Mucosa of gallbladder (tissue), 1 donor: ENCODE results near the gene COL8A2. TPM values are rescaled to one million over a fixed set of nuclear protein-coding genes. Genes with fewer than 3 reads are reported as not detected.

Source experiments
- DNase-seq: peaks from one replicate; pipeline ENCODE4 v3.0.0-alpha.2; 2020; ENCODE audit warnings: low spot score
- total RNA-seq: library from RNA; stranded (reverse); gene quantifications from one replicate; pipeline ENCODE4 v1.2.1, GENCODE V29; 2021
- donor health status: DM: no; HTN: no; CAD: no.

Gene COL8A2
- total RNA-seq, 1 donor from 2014 or later, result 10.8 TPM

GRCh38 chr1:36157973-36158826 is 33.2 kb upstream of the COL8A2 start:
- no peak for DNase-seq

GRCh38 chr1:36157115-36157903 is 32.3 kb upstream of the COL8A2 start:
- DNase-seq, result no peak

- DNase-seq, result peak; percentile 56
These were observed 31.5 kb upstream of the COL8A2 start for GRCh38 chr1:36156329-36157114.

- peak; percentile 83 for DNase-seq
These were observed 30.6 kb upstream of the COL8A2 start, which contains the start of gene MAP7D1 for GRCh38 chr1:36155408-36156328. MAP7D1 (plus strand) TSS chr1:36156160; CDS start chr1:36156418, 258 bp downstream.

- no peak for DNase-seq
These were observed 29.9 kb upstream of the COL8A2 start for GRCh38 chr1:36154765-36155407.

GRCh38 chr1:36154335-36154734 is 29.3 kb upstream of the COL8A2 start:
- DNase-seq, result no peak

- no peak for DNase-seq
These were observed 28.5 kb upstream of the COL8A2 start for GRCh38 chr1:36153476-36153875.

GRCh38 chr1:36151845-36152203 is 26.8 kb upstream of the COL8A2 start:
- DNase-seq, result no peak

GRCh38 chr1:36151134-36151844 is 26.3 kb upstream of the COL8A2 start:
- DNase-seq, result no peak

- peak; percentile 93 for DNase-seq
These were observed 25.5 kb upstream of the COL8A2 start for GRCh38 chr1:36150296-36151133.

- no peak for DNase-seq
These were observed 24.9 kb upstream of the COL8A2 start for GRCh38 chr1:36149973-36150295.

- peak; percentile 100 for DNase-seq
These were observed 24.4 kb upstream of the COL8A2 start, which contains the start of gene TRAPPC3 for GRCh38 chr1:36149237-36149972. TRAPPC3 (minus strand) TSS chr1:36149486; CDS start chr1:36149378, 108 bp downstream.

- DNase-seq, result no peak
These were observed 23.8 kb upstream of the COL8A2 start for GRCh38 chr1:36148821-36149236.

- DNase-seq, result no peak
These were observed 19.4 kb upstream of the COL8A2 start for GRCh38 chr1:36144413-36144812.

- no peak for DNase-seq
These were observed 18.4 kb upstream of the COL8A2 start for GRCh38 chr1:36143424-36143823.

GRCh38 chr1:36142121-36142520 is 17.1 kb upstream of the COL8A2 start:
- no peak for DNase-seq

GRCh38 chr1:36139521-36139920 is 14.5 kb upstream of the COL8A2 start:
- no peak for DNase-seq

- DNase-seq, result no peak
These were observed 12.8 kb upstream of the COL8A2 start for GRCh38 chr1:36137776-36138175.
